HG03066 (cell line): ENCODE data around the gene ESRRG.
"Not testable (repeated sequence)": the region's sequence is repeated elsewhere in the genome, so short reads cannot be mapped to it uniquely, and the experiment has no call there.

Experiments used
- ATAC-seq: cut with Tn5 transposase; IDR thresholded peaks from one replicate; pipeline ENCODE4 v1.9.1; 2021; ENCODE audit warnings: low read depth; ENCODE audit not compliant: unreplicated experiment

Gene ESRRG

DNA sequence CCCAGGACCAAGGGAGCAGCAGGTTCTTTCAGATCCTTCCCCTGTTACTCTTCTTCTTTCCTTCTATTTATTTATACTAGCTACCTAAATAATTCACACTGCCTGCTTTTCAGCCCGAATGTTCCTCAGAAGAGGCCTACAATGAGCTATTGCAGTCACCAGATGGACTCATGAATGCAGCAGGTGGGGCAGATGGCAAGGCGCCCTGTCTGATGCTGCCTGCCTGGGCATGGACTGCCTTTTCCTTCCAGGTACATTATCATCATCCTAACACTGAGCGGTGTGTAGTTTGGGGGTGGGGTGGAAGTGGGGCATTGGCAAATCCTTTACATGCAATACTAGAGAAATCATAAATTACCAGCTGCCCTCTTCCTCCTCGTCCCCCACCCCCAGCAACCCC lies 17.6 kb downstream of the ESRRG start:
- no peak for ATAC-seq

DNA sequence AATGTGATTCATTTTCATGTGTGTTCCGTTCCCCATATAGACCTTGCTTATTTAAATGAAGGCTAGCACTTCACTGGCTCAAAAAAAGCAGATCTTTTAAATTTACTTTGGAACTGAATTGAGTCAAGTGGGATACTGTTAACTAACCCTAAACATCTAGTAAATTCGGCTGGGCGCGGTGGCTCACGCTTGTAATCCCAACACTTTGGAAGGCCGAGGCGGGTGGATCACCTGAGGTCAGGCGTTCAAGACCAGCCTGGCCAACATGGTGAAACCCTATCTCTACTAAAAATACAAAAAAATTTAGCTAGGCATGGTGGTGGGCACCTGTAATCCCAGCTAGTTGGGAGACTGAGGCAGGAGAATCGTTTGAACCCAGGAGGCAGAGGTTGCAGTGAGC lies 19.2 kb downstream of the ESRRG start:
- not testable (repeated sequence) for ATAC-seq

GRCh38 chr1:216702170-216702569 lies 21.1 kb downstream of the ESRRG start:
- peak; percentile 79 for ATAC-seq

DNA sequence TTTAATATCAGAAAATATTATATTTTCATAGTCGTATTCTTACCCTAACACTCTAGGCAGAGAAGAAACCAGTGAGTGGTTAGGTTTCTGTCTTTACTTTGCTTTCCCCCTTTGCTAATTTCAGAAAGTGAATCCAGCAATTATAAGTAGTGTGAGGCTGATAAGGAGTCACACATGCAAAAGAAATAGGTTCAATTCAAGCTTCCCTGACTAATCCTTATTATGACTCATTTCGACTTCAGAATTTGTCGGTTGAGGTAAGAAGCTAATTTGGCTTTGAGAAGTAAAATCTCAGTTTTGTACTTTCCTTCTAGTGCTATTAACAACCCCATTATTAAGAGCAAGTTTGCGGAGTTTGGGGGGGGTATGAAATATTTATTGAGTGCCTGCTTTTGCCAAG lies 22.4 kb downstream of the ESRRG start:
- ATAC-seq: no peak

DNA sequence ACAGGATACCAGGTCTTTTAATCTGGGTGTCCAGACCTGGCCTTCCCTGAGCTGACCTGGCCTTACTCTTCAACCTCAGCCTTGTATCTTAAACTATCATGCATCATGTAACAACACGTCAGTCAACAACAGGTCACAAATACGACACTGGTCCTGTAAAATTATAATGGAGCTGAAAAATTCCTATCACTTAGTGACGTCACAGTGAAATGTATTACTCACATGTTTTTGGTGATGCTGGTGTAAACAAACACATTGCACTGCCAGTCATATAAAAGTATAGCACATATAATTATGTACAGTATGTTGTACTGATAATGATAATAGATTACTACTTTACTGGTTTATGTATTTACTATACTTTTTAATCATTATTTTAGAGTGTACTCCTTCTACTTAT lies 31.5 kb downstream of the ESRRG start:
- ATAC-seq: no peak

DNA sequence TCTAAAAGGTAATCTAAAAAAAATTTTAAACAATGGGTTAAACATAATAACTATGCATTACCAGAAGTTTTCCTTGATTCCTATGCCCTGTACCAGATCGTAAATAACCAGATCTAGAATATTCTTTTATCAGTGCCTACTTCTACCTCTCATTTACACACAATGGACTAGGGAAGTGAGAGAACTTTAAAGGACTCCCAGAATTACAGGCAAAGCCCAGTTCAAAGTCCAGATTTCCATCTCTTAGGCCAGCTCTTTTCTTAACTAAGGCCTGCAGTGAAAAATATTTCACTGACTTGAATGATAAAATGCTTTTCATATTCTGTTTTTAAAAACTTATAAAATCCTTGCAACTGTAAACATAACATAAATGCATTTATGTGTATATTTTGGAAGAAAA lies 32.6 kb downstream of the ESRRG start:
- no peak for ATAC-seq

DNA sequence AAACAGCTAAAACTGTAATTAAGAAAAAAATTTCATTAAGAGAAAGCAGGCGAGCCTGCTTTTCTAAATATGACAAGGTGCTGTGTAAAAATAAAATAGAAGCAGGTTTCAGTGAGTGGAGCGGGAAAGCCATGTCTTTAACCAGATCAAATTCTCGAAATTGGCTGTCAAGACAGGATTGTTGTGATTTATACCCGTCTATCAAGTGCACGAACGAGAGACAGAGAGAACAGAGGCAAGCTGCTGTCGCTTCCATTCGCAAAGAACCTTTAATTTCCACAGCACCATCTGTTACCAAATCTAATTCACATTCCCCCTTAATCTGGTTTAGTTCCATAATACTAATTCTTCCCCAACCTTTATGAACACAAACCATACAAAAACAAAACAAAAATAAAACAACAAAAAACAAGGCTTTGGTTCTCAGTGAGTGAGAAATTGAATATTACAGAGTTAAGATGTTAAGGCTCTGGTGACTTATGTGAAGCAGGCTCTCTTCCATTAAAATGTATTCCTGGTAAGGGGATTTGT lies 35.0 kb downstream of the ESRRG start:
- ATAC-seq: no peak

- no peak for ATAC-seq
Measured at GRCh38 chr1:216686860-216687766, 36.1 kb downstream of the ESRRG start.

- no peak for ATAC-seq
Measured at GRCh38 chr1:216682752-216683151, 40.5 kb downstream of the ESRRG start.

GRCh38 chr1:216679108-216679507 lies 44.1 kb downstream of the ESRRG start:
- no peak for ATAC-seq

- ATAC-seq: no peak
Measured at GRCh38 chr1:216670118-216670883, 52.9 kb downstream of the ESRRG start.

- ATAC-seq: no peak
Measured at GRCh38 chr1:216666441-216666840, 56.8 kb downstream of the ESRRG start.

DNA sequence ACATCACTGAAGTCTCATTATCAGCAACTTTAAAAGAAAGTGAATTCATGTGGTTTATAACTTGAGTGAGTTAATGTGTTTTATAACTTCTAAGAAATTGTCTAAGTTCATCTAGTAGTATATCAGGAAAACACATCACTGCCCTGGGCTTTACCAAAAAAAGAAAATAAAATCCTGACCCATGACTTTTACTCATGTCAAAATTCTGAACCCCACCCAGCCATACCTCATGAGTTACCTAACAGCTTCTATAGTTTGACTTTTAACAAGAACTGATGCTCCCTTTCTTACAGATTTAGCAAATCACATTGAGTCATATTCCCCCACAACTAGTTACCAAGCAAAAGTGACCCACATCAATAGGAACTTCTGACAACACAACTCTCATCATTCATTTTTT lies 57.4 kb downstream of the ESRRG start:
- ATAC-seq: no peak

DNA sequence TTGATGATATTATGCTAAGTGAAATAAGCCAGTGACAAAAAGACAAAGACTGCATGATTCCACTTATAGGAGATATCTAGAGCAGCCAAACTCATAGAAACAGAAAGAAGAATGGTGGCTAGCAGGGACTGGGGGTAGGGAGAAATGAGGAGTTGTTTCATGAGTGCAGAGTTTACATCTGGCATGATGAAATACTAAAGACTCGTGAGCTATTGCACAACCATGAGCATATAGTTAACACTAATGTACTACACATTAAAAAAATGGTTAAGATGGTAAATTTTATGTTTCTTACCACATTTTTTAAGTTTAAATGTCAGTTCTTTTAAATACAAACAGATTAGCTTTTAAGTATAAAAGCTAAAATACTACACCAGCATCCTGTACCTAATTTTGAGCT lies 57.8 kb downstream of the ESRRG start:
- no peak for ATAC-seq

- ATAC-seq: no peak
Measured at GRCh38 chr1:216662681-216663080, 60.5 kb downstream of the ESRRG start.

DNA sequence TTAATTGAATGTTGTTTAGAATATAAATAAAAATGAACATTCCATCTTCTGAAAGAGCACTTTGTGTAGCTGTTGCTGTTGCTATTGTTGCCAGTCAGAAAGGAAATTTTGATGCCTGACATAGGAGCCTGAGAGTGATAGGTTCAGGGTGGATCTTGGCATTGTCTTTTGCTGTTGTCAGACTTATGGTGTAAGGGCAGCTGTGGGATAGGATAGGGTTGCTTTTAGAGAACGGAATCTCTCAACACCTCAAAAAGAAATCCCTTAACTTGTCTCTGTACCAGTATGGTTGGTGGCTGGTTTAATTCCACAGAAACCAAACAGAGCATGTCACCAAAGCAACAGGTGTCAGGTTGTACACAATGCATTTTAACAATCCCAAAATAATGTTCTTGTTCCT lies 62.7 kb downstream of the ESRRG start:
- no peak for ATAC-seq

GRCh38 chr1:216653001-216653400 lies 70.2 kb downstream of the ESRRG start:
- no peak for ATAC-seq

- no peak for ATAC-seq
Measured at GRCh38 chr1:216651826-216652418, 71.3 kb downstream of the ESRRG start.

DNA sequence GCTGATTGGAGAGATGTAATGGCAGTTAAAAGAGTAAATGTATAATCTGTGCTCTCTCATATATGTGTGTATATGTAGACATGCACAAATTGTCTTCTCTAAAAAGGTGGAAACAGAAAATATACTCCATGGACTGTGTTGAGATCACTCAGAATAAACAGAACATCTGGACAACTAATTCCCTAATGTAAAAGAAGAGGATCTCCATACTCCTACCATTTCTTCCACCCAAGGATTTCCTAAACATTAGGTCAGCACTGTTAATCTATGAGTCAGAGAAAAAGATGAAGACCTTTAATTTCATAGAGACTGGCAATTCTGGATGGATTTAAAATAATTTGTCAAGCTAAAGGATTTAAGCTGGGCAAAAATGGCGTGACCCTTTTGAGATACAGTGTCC lies 80.1 kb downstream of the ESRRG start:
- no peak for ATAC-seq

DNA sequence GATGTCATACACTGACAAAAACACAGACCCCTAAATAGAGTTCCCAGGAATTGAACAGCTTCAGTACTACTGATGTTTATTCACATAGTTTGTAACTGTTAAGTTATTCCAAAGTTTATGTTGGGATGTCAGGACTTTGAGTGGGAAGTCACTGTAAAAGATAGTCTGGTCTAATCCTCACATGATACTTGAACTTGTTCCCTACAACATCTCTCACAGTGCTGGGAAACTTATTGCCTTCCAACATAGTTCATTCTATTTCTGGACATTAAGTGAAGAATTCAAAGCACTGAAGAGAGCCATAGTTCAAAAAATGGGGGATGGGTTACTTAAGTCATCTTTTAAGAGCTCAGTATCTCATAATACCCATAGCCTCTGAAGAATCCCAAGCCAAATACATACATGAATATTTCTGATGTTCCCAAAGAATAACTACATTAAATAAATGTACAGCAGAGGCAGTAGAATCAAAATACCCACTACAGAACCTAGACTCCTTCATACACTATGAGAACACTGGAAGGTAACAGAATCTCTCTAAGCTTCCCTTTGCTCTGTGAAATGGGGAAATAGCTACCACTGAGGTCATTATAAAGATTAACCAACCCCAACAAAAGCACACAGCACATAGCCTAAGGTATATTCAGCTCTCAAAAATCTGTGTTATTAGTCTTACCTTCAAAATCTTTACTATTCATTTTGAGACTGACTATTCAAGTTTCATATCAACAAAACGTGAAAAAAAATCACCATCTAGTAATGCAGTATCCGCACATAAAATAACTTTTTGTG lies 81.4 kb downstream of the ESRRG start:
- ATAC-seq: no peak
